ENCODE measurements around the gene TTLL10. TPM values are rescaled to one million over a fixed set of nuclear protein-coding genes. Genes with fewer than 3 reads are reported as not detected.
A peak's percentile ranks its signal among the peaks of the same experiment; 100 is the strongest.

TTLL10 gene
- total and polyA plus RNA-seq, 2 donors from 2014 or later, result 1.5 TPM; not detected in 1

DNA sequence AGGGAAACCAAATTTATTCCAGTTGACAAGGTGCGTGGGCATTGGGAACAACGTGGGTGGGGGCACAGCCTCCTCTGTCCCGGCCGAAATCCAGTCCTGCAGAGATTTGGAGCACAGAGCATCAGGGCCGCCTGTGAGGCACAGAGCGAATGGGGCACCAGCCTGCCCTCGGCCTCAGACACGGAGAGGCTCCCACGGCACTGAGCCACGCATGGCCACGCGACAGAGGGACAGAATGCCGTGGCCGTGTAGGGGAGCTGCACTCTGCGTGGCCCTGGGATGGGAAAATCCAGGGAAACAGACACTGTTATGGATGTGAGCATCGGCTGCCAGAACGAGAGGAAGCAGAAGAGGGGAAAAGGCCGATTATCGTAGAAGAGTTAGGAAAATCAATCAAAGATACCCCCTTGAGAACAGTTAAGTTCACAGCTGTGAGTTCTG, 44.3 kb upstream of the TTLL10 start:
- Histone ChIP-seq H3K4me3 (ENCODE audit: low read length in 3 of 3) (peak overlapping the region in 2 of 3 donors; percentile 15 to 65), H3K27ac (ENCODE audit: low read depth in 2 of 2, low read length in 2 of 2) (peak overlapping the region; percentile 82 to 89), H3K27me3 (ENCODE audit: control insufficient read depth, insufficient read depth, low read length) (no peaks in the 10 kb centered on the region), H3K36me3 (ENCODE audit: control insufficient read depth in 2 of 3, insufficient read depth in 3 of 3, low read length in 3 of 3) (no peaks in the 10 kb centered on the region), H3K9ac (ENCODE audit: low read length in 3 of 3) (peak overlapping the region in 1 of 3 donors; percentile 71), H3K9me3 (ENCODE audit: control insufficient read depth in 2 of 3, insufficient read depth in 1 of 3, low read length in 3 of 3) (no peaks in the 10 kb centered on the region), H3K4me1 (ENCODE audit: control insufficient read depth in 2 of 3, insufficient read depth in 2 of 3, low read depth in 1 of 3, low read length in 3 of 3) (peaks cover 0 to 18% (median 14%) of the 10 kb centered on the region in 3 donors)
- intact Hi-C loops (cut with DNase I), result loop anchor here (10.0 kb wide), 2 partner anchors 105 to 165 kb away; partner anchors contain the start of genes B3GALT6 and SDF4
- FAIRE-seq (no peak), DNase-seq (peak in 1 of 5 donors; percentile 51)
- TF ChIP-seq, protein P1, sequence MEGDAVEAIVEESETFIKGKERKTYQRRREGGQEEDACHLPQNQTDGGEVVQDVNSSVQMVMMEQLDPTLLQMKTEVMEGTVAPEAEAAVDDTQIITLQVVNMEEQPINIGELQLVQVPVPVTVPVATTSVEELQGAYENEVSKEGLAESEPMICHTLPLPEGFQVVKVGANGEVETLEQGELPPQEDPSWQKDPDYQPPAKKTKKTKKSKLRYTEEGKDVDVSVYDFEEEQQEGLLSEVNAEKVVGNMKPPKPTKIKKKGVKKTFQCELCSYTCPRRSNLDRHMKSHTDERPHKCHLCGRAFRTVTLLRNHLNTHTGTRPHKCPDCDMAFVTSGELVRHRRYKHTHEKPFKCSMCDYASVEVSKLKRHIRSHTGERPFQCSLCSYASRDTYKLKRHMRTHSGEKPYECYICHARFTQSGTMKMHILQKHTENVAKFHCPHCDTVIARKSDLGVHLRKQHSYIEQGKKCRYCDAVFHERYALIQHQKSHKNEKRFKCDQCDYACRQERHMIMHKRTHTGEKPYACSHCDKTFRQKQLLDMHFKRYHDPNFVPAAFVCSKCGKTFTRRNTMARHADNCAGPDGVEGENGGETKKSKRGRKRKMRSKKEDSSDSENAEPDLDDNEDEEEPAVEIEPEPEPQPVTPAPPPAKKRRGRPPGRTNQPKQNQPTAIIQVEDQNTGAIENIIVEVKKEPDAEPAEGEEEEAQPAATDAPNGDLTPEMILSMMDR (IDR thresholded peaks at IDR 0.05; ENCODE audit: borderline replicate concordance, extremely low read depth, insufficient read depth), result no peak

DNA sequence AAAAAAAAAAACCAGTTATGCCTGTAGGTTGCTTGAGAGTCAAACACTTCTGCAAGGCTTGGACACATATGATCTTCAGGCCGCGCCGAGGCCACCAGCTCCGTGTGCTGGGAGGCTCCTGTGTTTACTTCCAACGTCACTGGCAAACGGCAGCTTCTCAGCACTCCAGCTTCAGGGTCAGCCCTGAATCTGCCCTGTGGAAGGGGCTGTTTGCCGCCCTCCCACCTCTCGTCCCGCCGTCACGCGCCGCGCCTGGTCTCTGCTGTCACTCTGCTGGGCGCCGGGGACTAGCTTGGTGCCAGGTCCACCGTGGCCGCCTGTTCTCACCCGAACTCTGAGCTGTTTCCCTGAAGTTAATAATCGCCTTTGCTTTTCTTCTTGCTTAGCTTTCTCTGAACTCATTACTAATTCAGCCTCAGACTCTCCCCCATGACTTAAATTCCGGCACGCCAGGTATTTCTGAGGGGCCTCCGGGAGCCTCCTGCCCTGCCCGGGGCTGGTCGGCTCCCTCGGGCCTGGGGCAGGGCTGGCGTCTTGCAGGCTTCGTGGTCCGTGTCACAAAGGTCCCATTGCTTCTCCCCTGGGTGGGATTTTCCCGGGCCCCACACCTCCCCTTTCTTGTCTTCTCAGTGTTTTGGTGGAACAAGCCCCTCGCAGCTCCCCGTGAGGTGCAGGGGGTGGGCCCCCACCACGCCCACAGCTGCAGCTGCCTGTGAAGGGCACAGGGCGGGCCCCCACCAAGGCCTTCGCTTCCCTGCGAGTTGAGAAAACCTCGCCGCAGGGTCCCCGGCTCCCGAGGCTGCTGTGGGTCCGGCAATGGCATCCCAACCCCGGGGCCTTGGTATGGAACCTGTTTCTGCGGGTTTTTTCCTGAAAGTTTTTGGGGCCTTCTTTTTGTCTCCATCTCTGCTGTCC, 43.2 kb upstream of the TTLL10 start:
- no peaks in the 10 kb centered on the region for H3K27me3 ChIP-seq (ENCODE audit: control insufficient read depth, insufficient read depth, low read length)
- DNase-seq, result peak in 4 of 5 donors; percentile 72 to 87 (median 84)
- no peak for FAIRE-seq
- TF ChIP-seq, protein P1 (IDR thresholded peaks at IDR 0.05; ENCODE audit: borderline replicate concordance, extremely low read depth, insufficient read depth), result no peak
- peak overlapping the region in 1 of 3 donors; percentile 44 for H3K9ac ChIP-seq (ENCODE audit: low read length in 3 of 3)
- peaks cover 0 to 20% (median 14%) of the 10 kb centered on the region in 3 donors for H3K4me1 ChIP-seq (ENCODE audit: control insufficient read depth in 2 of 3, insufficient read depth in 2 of 3, low read depth in 1 of 3, low read length in 3 of 3)
- H3K36me3 ChIP-seq (ENCODE audit: control insufficient read depth in 2 of 3, insufficient read depth in 3 of 3, low read length in 3 of 3), result no peaks in the 10 kb centered on the region
- intact Hi-C loops (cut with DNase I), result no loop called here
- H3K9me3 ChIP-seq (ENCODE audit: control insufficient read depth in 2 of 3, insufficient read depth in 1 of 3, low read length in 3 of 3), result no peaks in the 10 kb centered on the region
- peak overlapping the region in 2 of 3 donors; percentile 38 to 65 for H3K4me3 ChIP-seq (ENCODE audit: low read length in 3 of 3)
- H3K27ac ChIP-seq (ENCODE audit: low read depth in 2 of 2, low read length in 2 of 2), result peak overlapping the region; percentile 86

DNA sequence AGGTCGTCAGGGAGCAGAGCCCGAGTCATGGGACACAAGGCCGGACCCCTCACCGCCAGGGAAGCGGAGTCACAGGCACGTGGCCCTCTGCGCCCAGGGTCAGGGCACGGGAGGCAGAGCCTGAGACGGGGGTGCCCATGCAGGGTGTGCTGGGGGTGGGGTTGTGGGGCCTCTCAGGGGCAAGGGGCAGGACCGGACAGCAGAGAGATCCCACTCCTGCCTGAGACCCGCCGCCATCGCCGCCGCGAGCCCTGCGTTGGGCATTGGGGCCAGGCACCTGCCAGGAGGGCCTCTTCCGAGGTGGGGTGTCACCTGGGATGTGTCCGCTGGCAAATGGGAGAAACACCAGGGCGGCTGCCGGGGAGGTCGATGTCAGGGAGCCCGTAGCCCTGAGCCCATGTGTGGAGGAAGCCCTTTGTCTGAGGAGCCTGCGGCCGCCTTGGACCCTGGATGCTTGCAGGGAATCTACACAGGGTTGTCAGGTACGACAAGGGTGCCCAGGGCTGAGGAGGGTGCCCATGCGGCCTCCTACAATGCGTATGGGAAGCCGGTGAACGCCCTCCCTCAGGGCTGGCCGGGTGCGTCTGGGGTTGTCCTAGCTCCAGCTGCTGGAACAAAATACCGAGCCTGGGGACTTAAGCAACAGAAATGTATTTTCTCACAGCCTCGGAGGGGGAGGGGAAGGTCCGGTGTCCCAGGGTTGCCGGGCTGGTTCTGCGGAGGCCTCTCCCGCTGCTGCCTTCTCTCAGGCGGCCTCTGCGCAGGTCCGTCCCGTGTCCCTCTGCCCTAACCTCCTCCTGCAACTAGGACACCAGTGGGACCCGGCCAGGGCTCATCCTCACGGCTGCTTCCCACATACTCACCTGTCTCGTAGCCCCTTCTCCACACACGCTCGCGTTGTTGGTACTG, 41.4 kb upstream of the TTLL10 start:
- Histone ChIP-seq H3K4me3 (ENCODE audit: low read length in 3 of 3) (peak overlapping the region in 1 of 3 donors; percentile 47), H3K9me3 (ENCODE audit: control insufficient read depth in 2 of 3, insufficient read depth in 1 of 3, low read length in 3 of 3) (no peaks in the 10 kb centered on the region), H3K4me1 (ENCODE audit: control insufficient read depth in 2 of 3, insufficient read depth in 2 of 3, low read depth in 1 of 3, low read length in 3 of 3) (peaks cover 0 to 23% (median 14%) of the 10 kb centered on the region in 3 donors), H3K27me3 (ENCODE audit: control insufficient read depth, insufficient read depth, low read length) (no peaks in the 10 kb centered on the region), H3K27ac (ENCODE audit: low read depth in 2 of 2, low read length in 2 of 2) (peak overlapping the region; percentile 87), H3K9ac (ENCODE audit: low read length in 3 of 3) (peak overlapping the region in 1 of 3 donors; percentile 51), H3K36me3 (ENCODE audit: control insufficient read depth in 2 of 3, insufficient read depth in 3 of 3, low read length in 3 of 3) (no peaks in the 10 kb centered on the region)
- DNase-seq (peak in 4 of 5 donors; percentile 53 to 81 (median 72)), FAIRE-seq (no peak)
- intact Hi-C loops (cut with DNase I), result no loop called here
- TF ChIP-seq, protein P1 (IDR thresholded peaks at IDR 0.05; ENCODE audit: borderline replicate concordance, extremely low read depth, insufficient read depth), result no peak

All from kidney (tissue), 14 donors.